Stimulated activated CD4-positive, alpha-beta T cell treated with anti-CD3 and anti-CD28 coated beads, Interleukin-2, amount 100 ng/mL, for 24 hours (primary cell): Measurements from ENCODE around the gene TMEM175.
"Not testable (repeated sequence)": the region's sequence is repeated elsewhere in the genome, so short reads cannot be mapped to it uniquely, and the experiment has no call there.

Experiments used
- DNase-seq, 2 donors: peaks; one replicate each; pipeline ENCODE4 v3.0.0-alpha.2; 2020

Gene TMEM175

GRCh38 chr4:973431-974397 lies 41.5 kb downstream of the TMEM175 start, which contains the start of gene DGKQ:
DGKQ (minus strand) TSS chr4:973569; CDS start chr4:973482, 87 bp downstream.
- peak; percentile 87 to 88 for DNase-seq

DNA sequence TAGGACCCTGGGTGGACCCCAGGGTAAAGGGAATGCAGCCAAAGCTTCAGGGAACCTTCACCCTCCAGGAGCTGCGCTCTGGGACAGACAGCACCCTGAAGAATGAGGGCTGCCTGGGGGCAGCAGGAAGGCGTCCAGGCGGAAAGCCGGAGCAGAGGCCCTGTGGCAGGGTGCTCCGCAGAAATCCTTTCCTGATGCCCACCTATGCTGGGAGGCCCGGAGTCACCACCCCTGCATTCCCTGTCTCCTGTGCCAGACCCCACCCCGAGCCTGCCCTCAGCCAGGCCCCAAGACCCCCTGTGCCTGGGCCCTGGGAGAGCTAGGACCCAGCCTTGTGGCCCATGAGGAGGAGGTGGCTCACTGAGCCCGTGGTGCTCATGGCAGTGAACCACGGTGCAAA lies 42.4 kb downstream of the TMEM175 start:
- no peak for DNase-seq

GRCh38 chr4:976016-976415 lies 43.8 kb downstream of the TMEM175 start:
- not testable (repeated sequence) for DNase-seq

GRCh38 chr4:978957-979701 lies 46.9 kb downstream of the TMEM175 start:
- no peak for DNase-seq

- DNase-seq = no peak
Measured at GRCh38 chr4:982291-982690, 50.0 kb downstream of the TMEM175 start.

DNA sequence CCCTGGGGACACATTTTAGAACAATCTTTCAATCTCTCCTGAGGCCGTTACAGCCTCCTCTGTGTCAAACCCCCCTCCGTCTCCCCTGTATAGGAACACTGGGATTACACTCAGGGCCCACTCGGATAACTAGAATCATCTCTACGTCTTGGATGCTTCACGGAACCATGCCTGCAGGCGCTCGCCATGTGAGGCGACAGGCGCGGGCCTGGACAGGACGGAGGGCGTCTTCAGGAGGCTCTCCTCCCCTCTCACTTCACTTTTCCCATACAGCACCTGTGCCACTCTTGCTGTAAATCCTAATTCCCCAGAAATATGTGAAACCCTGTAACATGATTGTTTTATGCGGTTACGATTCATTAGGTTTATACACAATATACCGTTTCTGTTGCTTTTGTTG lies 50.6 kb downstream of the TMEM175 start:
- DNase-seq = no peak

DNA sequence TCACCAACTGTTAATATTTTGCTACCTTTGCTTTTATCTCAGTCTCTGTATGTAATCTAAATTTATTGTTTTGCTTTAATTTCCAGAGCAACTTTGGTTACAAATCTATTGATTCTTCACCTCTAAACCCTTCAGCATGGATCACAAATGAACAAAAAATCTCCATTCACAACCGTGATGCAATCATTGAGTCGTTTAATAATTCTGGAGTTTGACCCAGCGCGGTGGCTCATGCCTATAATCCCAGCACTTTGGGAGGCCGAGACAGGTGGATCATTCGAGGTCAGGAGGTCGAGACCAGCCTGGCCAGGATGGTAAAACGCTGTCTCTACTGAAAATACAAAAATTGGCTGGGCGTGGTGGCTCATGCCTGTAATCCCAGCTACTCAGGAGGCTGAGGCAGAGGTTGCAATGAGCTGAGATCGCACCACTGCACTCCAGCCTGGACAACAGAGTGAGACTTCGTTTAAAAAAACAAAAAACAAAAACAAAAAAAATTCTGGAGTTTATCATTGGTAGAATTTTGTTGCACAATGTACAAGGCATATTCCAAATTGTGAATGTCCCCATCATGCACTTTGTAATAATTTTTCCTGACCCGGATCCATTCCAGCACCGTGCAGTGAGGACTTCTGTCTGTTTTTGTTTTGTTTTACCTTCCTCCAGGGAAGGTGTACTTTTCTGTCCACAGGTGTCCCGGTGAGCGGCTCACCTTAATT lies 52.2 kb downstream of the TMEM175 start:
- no peak for DNase-seq

- DNase-seq = peak; percentile 79 to 85
Measured at GRCh38 chr4:985123-985830, 53.0 kb downstream of the TMEM175 start.

DNA sequence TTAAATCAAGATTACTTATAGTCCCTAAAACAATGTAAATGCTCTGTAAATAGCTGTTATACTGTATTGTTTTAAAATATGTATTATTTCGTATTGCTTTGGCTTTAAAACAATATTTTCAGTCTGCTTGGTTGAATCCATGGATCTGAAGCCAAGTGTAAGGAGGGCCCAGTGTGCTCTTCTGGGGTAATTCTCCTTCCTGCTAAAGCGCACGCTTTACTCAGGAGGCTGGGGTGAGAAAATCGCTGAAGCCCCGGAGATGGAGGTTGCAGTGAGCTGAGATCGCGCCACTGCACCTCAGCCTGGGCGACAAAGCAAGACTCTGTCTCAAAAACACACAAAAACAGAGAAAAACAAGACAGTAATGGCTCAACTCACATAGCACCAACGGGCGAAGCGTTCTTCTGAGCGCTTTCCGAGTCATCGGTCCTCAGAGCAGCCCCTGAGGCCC lies 54.2 kb downstream of the TMEM175 start:
- no peak for DNase-seq

DNA sequence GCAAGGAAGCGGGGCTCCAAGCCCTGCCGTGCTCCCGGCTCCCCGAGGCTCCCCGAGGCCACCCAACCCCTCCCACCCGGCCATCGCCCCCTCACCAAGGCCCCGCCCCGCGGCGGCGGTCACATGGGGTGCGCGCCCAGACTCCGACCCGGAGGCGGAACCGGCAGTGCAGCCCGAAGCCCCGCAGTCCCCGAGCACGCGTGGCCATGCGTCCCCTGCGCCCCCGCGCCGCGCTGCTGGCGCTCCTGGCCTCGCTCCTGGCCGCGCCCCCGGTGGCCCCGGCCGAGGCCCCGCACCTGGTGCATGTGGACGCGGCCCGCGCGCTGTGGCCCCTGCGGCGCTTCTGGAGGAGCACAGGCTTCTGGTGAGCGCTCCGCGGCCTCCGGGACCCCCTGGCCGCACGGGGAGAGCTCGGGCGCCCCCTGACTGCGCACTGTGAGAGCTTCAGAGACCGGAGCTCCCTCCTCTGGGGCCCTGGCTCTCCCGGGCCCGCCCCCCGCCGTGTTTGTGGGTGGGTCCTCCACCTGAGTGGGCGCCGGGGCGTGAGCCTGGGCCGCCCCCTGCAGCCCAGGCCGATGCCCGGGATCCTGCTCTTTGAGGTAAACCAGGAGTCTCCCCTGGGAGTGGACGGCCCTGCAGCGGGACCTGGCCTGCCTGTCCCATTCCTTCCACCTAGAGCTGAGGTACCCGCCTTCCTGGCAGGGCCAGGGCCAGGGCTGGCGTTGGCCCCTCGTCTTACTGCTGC lies 54.8 kb downstream of the TMEM175 start, which contains the start of gene IDUA:
Gene IDUA, plus strand, starts transcription at position 166 of the 745 bp plus-strand sequence. Its CDS starts 41 bp downstream, at position 207.
- DNase-seq = peak; percentile 84 to 88

DNA sequence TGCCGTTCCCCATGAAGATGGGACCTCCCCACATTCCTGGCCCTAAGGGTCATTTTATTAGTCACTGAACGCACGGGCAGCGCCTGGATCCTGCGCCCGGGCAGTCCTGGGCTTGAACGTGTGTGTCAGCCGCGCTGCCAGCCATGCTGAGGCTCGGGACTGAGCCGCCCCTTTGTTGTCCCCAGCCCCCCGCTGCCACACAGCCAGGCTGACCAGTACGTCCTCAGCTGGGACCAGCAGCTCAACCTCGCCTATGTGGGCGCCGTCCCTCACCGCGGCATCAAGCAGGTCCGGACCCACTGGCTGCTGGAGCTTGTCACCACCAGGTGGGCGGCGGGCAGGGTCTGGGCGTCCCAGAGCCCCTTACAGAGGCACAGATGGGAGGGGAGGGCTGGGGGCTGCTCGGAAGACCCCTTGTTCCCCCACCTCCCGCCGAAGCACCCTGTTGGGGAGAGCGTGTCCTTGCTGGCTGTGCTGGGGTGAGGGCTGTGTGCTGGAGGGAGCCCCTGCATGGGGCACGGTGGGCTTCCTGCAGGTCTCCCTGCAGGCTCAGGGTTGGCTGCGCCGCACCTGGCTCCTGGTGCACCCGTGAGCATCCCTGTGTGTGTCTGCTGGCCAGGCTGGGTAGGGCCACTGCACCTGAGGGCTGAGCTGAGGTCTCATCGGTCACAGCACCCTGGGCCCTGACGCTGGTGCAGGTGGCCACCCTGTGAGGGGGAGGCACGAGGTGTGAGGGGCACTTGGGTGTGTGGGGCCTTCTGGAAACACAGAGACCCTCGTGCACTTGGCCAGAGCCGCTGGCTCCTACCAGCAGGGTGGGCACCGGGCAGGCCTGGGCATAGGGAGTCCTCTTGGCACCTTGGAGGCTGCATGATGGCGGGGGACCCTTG lies 55.6 kb downstream of the TMEM175 start:
- no peak for DNase-seq

DNA sequence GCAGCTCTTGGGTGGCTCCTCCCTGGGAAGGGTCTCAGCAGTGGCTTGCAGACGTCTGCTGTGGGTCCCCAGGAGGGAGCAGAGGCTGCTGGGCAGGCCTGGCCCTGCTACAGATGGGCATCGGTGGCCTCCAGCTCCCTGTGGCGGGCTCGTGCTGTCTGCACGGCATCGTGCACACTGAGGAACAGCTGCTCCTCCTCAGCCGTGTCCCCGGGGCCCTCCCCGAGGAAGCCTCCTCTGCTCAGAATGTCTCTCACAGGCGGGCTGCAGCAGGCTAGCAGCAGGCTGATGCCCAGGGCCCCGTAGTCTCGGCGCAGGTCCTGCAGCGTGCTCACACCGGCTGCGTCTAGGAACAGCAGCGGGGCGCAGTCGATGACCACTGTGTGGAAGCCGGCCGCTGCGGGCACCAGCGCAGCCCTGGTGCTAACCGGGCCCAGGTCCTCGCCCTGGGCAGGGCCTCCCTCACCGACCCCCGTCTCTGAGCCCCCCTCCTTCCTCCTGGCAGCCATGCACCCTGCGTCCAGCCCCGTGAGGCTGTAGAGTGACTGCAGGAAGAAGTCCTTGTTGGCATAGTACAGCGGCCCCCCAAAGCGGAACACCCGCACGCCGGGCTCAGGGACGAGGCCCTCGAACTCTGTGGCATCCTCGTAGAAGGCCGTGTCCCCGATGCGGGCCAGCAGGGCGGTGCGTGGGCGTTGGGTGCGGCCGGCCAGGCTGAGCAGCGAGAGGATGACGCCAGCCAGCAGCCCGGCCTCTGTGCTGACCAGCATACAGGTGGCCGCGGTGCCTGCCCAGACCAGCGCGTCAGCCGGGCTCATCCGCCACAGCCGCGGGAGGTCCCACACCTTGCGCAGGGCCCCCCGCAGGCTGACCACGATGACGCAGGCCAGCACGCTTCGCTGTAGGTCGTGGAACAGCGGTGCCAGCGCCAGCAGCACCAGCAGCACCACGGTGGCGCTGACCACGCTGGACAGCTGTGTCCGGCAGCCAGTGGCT lies 56.8 kb downstream of the TMEM175 start:
- no peak for DNase-seq

DNA sequence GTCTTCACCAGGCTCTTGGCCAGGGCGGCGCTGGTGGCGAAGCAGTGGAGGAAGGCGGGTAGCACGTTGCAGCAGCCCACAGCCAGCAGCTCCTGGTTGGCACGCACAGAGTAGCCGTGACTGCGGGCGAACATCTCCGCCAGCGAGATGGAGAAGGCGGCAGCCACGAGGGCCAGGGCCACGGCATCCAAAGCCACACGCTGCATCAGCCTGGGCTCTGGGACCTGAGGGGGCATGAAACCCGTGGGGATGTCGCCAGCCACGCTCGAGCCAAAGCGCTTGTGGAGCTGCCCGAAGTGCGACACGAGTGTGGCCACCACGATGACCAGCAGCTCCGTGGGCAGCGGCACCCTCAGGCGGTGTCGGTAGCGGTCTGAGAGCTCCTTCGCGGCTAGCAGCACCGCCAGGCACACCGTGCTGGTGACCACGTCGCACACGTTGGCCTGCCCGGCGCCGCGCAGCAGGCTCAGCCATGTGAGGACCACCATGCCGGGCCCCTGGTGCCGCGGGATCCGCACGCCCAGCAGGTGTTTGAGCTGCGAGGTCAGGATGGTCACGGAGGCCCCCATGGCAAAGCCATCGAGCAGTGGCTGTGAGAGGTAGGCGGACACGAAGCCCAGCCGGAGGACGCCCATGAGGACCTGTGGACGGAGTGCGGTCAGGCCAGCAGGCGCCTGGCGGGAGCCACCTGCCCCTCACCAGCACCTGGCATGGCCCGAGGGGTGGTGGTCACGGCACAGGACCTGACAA lies 57.6 kb downstream of the TMEM175 start:
- no peak for DNase-seq

- no peak for DNase-seq
Measured at GRCh38 chr4:990746-991367, 58.6 kb downstream of the TMEM175 start.

GRCh38 chr4:991451-992296 lies 59.4 kb downstream of the TMEM175 start:
- no peak for DNase-seq

DNA sequence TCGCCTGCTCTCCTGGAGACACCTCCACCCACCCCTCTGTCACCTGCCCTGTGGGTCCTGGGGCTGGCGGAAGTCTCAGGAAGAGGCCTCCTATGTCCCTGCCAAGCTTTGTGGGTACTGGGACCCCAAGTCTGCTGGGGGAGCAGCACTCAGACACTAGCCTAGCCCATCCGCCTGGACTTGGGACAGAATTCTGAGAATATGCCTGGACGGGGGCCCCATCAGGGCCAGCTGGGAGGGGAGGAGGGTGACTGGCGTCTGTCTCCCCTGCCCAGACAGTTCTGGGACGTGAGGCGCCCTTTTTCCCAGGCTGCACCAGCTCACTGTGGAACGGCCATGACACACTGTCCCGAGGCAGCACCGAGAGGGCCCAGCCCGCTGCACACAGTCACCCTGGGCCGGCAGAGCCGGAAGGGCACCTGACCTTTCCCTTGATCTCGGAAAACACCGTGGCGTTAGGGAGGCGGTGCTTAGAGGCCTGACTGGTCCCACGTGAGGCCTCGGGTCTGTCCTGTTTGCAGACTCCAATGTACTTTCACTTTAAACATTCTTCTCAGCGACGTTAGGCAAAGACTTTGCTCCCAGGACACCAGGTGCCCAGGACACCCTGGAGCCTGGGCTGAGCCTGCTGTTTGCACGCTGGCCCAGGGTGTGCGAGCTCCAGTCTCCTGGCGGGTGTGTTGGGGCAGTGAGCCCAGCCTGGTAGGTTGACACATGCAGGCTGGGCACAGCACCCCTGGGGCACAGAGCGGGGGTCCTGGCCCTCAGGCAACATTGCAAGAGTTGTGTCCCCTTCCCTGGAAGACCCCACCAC lies 60.2 kb downstream of the TMEM175 start:
- DNase-seq = no peak
